Stimulated activated CD4-positive, alpha-beta T cell treated with anti-CD3 and anti-CD28 coated beads, Interleukin-15, amount 100 ng/mL, for 24 hours (primary cell): Measurements from ENCODE around the gene PLA2R1.

Experiments
- DNase-seq: peaks from one replicate; pipeline ENCODE4 v3.0.0-alpha.2; 2020

The PLA2R1 gene

DNA sequence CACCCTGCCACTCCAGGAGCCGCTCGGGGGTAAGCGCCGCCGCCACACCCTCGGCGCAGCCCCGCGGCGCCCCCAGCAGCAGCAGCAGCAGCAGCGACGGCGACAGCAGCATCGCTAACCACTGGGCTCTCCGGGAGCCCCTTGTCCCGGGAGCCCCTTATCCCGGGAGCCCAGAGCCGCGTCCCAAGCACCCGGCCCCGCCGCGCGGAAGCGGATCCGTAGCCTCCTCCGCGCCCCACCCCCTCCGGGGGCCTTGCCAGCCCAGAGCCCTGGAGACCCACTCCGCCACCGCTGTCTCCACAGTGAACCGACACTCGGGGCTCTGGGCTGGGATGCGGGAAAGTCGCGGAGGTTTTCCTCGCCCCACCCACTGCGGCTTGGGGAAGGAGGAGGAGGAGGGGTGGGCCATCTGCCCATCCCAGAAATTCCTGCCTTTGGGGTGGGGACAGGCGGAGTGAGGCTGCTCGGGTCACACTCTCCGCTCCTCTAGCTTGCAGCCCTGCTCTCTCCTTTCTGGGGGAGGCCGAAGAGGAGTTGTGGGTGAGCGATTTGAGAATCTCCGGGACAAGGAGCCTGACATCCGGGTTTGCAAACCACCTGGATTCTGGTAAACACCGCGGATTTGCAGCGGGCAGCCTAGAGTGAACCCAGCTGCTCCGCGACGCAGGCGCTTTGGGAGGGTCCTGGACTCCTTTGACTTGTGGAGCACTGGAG, at the start of gene PLA2R1:
TSS of gene PLA2R1 (minus strand) at position 324 of the 714 bp plus-strand sequence. CDS start at position 112, 212 bp downstream.
- DNase-seq, result peak; percentile 31

DNA sequence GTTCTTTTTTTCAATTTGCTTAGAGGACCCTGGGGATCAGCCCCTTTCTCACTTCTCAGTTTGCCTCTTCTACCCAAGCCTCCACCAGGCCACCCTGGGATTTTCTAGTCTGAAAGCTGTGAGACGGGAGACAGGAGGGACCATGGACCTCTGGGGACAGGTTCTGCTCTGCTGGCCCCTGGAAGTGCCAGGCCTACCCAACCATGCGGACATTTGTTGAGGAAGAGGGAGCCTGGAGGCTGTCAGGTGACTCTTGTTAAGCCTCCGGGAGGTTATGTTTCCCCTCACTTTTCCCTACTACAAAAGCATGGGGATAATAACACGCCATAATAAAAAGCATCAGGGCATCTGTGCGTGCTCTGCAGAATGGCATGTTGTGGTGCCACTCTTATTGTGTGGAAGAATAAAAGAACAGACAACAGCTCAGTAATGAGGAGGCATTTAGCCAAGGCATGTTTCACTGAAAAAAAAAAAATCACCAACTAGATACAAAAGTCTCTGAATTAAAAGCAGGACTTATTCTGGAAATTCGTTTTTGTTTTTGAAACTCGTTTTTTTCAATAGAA, 48.3 kb upstream of the PLA2R1 start:
- DNase-seq, result no peak

DNA sequence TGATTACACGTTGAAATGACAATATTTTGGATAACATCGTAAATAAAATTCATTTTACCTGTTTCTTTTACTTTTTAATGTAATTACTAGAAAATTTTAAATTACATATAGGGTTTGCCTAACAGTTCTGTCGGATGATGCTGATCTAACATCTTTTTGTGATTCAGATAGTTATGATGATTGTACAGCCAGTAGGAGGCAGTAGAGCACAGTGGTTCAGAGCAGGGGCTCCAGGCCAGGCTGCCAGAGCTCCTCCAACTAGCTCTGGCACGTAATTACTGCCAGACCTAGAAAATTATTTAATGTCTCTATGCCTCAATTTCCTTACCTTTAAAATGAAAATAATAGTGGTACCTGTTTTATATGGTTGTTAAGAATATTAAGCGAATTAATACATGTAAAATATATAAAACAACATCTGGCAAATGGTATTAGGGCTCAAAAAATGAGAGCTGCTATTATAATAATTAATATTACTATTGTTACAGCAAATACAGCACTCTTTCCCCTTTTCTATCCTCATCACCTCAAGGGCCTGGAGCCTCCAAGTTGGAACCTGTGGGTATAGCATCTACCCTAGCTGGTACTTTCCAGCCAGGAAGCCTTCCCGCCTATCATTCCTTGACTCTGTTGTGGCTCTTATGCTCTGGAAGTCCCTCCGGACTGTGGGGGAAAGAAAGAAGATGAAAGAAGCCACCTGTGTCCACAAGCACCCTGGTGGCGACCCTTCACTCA, 47.7 kb upstream of the PLA2R1 start:
- DNase-seq, result peak; percentile 64

DNA sequence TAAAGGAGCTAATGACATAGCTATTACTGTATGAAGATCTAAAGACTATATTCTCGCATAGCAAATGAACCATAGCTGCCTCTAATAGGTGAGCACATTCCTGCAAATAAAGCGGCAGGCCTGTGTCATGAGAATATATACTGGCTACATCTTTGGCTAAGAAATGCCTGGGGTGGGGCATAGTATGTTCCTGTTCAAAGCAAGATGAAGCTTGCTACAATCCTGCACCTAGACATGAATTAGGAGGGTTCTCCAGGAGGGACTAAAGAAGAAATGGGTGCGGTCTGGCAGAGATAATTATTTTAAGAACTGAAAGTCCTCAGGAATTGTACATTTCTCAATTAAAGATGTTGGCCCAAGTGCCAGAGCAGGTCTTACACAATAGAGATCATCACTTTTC, 46.8 kb upstream of the PLA2R1 start:
- DNase-seq, result no peak

DNA sequence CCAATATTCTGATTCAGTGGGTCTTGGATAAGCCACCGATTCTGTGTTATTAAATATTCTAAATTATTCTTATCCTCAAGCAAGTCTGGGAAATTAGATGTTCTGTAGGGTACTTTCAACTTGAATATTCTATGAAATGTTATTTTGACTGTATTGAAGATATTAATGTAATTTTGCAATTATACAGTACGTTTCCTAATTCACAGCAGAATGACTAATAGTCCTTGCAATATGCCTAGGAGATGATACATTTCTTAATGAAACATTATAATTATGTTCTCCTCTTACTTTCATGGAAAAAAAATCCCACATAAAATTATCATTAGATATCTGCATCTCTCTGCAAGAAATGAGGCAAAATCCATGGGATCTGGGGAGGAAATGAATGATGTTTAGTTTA, 46.2 kb upstream of the PLA2R1 start:
- DNase-seq, result no peak

DNA sequence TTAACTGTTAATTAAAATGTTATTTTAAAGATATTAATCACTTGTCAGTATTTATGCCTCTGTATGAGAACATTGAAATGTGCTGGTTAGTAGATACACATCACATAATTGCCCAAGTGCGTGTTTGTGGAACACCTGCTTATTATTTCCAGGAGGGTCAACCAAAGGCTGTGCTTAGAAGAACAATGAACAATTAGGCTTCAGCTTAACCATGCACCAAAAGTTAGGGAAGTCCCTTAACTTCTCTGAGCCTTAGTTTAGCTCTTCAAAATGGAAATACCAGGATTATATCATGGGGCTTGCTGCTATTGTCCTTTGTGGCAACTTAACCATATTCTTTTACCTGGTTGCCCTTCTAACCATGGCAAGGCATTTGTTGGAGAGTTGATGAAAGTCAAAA, 43.0 kb upstream of the PLA2R1 start:
- DNase-seq, result no peak

DNA sequence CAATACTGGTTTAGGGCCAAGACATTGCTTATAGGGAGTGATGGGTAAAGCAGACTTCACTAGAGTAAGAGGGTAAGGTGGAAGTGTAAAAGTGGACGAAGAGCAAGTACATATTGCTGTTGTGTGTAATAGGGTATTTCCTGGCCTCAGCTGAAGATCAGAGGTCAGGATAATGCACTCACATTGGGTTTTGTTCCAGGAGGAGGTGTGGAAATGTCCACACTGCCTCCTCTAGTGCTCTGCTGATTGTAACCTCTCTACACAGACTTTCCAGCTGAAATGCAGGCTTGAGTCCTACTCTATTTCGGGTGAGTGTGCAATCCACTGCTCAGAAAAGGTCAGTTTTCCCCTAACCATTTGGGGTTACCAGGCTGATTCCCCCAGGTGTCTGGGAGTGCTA, 41.7 kb upstream of the PLA2R1 start:
- DNase-seq, result no peak

DNA sequence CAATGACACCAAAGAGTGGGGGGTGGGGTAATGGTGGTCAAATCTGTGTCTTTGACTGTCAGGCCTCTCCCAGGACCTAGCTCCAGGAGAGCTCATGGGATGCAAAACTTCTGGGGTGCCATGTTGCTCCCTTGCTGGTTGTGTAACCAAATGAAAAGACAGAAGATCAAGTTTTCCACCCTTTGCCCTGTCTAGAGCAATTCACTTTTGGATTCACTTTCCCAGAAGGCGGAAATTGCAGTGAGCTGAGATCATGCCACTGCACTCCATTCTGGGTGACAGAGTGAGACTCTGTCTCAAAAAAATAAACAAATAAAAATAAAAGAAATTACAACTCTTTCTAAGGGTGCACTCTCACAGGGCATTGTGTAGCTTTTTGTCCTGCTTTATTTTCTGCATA, 34.9 kb upstream of the PLA2R1 start:
- no peak for DNase-seq

DNA sequence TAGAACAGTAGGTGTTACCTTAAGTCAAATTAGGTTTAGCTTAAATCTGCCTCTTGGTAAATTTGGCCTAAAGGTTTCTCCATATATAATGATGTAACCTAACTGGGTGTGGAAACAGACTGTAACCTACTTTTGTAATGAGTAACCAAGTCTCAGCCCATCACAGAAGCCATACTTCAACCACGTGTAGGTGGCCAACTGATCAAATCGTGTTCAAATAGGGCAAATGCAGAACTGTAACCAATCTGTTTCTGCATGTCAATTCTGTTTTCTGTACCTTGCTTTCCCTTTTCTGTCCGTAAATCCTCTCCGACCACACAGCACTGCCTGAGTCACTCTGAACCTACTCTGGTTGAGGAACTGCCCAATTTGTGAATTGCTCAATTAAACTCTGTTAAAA, 34.0 kb upstream of the PLA2R1 start:
- DNase-seq, result peak; percentile 35

DNA sequence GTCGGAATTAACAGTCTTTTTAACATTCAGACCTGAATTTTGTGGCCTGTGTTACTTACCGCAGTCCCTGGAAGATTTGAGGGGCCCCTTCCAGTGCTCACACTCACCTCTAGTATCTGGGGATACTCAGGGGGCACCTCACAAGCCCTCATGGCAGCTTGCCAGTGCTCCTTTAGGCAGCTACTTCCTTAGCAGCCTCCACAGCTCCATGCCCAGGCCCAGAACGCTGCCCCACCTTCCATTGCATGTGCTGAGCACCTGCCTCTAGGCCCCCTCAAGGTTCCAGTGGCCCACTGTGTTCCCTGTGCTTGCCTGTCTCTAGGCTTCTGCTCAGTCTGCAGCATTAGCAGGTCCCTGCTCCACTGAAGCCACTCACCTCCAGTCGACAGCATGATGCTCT, 30.0 kb upstream of the PLA2R1 start:
- DNase-seq, result no peak

DNA sequence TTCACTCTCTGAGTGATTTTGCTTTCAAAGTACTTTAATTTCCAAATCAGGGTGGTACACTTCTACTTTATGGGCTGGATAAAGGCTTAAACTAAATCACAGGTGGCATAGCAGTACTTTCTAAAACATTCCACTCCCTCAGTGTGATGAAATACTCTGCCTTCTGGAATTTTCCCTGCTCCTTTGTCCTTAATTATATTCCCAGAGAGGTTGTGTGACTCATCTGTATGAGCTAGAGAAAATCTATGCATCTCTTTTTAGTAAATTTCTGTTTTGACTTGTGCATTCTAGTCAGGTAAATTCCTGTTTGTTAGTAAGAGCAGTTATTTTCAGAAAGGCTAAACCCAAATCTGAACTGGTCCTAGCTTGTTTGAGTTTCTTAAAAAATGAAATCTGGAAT, 29.0 kb upstream of the PLA2R1 start:
- no peak for DNase-seq

DNA sequence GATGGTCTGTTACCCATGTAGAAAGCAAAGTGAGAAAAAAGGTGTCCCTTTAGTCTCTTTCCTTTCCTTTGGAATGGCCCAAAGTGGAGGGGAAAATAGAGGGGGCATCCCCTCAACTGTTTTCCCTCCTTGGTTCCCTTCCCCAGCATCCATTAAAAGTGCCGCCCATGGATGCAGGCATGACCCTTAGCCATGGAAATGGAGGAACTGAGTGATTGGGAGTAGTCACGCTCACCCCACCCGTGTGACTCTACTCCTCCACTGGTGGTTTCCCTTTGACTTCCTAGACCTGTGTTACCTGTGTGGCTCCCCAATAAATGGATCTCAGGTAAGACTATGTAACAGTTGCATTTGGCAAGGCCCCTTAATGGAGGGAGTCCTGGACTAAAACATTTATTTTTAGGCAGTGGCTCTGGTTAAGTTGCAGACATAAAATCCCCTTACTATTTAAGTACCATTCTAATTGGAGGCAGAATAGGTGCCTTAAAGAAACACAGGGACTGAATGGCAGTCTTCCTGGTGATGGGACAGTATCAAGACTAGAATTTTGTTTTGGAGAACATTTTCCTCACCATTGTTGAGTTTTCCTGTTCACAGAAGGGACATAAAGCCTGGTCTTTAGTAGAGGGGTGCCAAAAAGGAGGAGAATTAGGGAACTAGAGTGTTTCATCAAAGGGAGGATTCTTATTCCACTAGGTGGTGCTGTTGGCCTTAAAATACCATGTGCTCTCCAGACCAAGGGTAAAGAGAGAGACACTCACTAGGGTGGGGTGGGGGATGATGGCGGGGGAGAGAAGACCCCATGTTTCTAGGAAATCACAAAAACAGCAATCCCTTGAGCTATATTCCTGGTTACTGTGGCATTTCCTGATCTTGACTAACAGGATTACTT, 25.7 kb upstream of the PLA2R1 start:
- DNase-seq, result no peak

DNA sequence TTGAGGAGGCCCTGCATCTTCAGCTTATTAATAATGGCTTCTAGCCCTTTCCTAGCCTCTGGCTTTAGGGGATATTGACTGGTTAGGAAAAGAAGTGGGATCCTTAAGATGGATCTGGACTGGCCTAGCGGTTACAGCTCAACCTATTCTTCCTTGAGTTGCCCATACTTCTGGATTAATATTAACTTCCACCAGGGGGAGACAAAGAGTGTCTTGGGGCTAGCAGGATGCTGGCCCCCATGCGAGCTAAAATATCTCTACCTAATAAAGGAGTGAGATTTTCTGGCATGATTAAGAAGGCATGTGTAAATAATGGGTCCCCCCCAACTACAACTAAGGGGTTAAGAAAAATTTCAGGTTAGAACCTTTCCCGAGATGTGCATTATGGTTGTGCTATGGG, 23.2 kb upstream of the PLA2R1 start:
- DNase-seq, result no peak

DNA sequence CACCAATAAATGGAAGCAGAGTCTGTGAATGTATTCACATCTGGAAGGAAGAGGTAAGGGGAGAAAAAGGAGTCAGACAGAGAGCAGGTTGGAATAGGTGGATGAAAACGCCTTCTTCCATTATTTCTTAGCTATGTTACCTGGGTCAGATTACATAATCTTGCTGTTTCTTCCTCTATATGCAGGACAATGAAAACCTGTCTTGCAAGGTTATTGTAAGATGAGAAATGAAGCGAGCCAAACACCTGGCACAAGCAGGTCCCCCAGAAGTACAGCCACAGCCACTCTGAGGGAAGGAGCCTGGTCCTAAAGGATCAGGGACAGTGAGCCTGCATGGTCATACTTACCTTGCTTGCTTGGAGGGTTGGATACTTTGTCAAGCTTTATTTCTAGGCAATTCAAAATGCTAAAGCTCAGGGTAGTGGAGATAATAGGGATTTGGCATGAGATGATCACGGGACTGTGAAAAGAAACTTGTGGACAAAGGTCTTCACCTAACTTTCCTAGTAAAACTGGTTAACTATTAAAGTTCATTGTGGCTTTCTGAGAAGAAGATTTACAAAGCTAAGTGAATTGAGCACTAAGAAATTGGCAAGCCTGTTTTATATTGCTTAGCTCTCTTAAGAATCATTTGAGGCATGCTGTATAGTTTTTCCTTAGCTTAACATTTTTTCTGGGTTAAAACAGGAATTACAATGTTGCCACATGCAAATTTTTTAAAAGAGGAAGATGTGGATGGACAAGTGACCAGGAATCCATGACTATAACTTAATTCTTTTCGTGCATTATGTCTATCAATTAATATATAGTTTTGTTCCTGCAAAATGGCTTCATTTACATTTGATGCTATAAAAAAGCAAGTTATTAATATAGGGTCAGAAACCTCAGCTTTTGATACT, 15.7 kb upstream of the PLA2R1 start:
- no peak for DNase-seq

DNA sequence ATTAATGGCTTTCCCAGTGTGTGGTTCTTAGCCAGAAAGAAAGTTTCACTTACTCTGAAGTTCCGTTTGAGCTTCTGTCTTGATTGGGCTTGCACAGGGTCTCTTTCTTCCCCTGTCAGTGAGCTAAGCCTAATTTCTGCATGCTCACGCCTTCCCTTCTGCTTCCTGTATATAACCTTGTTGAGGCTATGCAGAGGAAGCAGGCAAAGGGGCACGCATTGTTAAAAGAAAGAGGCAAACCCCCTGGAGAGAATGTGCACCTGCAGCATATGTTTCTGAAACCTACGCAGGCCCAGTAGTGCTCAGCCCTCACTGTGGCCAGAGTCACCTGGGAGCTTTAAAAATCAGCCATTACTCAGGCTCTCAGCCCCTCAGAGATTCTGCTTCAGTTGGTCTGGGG, 14.5 kb upstream of the PLA2R1 start:
- no peak for DNase-seq

DNA sequence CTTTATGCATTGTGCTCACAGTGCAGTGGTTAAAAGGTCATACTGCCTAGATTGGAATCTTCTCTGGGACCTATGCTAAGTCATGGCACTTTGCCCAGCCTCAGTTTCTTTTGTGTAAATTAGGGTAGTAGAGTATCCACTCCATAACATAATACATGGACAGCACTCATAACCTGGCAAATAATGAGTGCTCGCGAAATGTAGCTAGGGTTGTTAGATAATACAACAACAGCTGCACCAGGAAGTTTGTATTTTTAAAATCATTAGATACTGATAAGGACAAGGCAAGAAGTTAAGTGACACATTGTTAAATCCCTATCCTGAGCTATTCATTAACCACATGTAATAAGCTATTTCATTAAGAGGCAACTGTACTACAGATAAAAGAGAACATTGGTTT, 13.8 kb upstream of the PLA2R1 start:
- no peak for DNase-seq

DNA sequence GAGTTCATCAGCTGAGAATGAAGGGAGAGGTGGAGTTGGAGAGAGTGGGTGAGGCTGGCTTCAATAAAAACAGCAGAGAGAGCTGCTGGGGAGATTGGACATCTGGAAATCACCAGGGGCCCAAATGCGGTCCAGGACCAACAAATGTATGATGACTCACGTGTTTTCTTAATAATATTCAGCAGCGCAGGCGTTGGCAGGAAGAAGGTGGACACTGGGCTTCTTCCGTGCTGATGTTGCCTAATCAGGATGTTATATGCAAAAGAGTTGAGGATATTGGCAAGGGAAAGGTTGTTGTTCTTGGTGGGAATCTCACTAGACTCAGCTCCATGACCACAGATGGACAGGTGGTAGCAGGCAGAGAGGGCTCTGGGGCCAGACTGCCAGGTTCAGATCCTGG, 12.8 kb upstream of the PLA2R1 start:
- DNase-seq, result no peak

DNA sequence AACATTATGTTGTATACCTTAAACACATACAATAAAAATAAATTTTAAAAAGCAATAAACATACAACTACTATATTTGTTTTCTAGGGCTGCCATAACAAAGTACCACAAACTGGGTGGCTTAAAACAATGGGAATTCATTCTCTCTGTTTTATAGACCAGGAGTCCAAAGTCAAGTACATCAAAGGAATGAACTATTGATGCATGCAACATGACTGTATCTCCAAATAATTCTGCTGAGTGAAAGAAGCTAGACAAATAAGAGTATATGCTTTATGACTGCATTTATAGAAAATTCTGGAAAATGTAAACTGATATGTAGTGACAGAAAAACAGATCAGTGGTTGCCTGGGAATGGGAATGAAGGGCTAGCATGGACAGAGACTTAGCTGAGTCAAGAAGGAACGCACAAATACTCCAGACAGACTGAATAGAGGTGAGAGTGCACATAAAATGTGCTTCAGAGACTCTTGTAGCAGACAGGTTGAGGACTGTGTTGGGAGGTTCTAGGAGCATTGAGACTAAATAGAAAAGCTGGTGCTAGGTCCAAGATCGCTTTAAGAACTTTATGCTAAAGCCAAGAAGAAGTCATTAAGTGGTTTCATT, 11.0 kb upstream of the PLA2R1 start:
- no peak for DNase-seq

DNA sequence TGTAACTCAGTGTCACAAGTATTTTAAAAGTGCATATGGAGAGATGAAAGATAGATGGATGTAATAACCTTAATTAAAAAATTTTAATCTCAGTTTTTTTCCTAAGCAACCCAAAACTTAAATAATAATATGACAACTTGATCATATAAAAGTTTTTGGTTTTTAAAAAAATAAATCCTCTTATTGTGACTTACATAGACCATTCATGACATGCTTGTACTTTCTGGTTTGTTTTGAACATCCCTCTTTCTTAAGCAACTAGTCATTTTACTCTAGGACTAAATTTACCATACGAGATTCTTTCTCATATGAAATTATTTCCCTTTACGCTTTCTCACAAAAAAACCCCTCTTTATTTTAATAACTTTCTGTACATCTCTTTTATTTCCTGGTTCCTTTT, 6.5 kb upstream of the PLA2R1 start:
- DNase-seq, result no peak

DNA sequence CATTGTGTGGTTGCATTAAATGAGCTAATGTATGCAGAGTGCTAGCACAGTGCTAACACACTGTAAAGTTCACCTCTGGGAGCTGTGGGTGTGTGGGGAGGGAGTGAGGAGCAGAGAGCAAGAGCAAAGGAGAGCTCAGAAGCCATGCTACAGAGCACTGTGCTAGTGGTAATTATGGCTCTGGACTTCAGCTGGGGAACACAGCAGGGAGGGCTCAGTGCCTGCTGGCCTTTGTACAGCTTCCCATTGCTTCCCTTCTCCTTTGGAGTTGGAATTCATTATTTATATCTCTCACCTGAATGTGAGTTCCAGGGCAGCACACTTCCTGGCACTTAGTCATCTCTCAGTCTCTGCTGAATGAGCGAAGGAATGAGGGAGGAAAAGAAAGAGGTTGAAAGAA, 2.5 kb upstream of the PLA2R1 start:
- no peak for DNase-seq

DNA sequence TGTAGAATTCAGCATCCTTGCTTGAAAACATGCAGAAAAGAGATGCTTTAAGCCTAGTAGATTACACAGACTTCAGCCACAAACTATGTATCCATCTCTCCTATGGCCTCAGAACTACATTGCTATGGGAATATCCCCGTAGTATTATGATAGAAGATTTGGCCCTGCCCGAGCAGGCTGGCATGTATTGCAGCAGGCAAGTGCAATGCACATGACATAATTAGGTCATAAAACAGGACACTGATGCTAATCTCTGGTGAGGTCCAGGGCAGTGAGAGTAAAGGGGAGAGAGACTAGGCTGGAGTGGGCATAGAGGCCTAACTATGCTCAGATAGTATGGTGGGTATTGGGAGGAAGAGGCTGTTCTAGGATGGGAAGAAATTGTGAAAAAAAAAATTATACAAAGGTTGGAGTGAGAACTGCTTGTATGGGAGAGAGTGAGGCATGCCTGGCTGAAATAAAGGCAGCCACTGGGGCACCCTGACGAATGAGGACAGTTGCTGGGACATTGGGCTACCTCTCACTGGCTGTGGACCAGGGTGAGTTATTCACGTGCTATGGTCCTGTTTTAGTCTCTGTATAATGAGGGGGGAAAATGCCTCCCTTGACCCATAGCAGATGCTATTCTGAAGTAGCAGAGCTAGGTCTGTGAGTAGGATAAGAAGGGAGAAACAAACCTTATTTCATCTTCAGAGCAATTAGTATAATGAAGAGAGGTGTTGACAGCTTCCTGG, 1.6 kb upstream of the PLA2R1 start:
- no peak for DNase-seq
